ENCODE measurements around the gene PICALM.

DNA sequence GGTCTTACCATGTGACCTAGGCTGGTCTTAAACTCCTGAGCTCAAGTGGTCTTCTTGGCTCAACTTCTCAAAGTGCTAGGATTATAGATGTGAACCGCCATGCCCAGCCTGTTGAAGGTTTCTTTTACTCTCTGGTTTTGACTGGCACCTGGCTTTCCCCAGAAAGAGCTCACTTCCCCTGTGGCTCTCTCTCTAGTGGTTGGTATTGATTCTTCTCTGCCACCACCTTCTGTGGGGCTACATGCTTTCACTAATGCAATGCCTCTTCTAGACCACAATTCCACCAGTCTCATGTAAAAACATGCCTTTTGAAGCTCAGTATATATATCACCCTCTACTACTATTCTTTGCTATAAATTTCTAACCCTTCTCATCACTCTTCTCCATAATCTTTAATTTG, 146.5 kb downstream of the PICALM start:
- TF ChIP-seq, protein P1, sequence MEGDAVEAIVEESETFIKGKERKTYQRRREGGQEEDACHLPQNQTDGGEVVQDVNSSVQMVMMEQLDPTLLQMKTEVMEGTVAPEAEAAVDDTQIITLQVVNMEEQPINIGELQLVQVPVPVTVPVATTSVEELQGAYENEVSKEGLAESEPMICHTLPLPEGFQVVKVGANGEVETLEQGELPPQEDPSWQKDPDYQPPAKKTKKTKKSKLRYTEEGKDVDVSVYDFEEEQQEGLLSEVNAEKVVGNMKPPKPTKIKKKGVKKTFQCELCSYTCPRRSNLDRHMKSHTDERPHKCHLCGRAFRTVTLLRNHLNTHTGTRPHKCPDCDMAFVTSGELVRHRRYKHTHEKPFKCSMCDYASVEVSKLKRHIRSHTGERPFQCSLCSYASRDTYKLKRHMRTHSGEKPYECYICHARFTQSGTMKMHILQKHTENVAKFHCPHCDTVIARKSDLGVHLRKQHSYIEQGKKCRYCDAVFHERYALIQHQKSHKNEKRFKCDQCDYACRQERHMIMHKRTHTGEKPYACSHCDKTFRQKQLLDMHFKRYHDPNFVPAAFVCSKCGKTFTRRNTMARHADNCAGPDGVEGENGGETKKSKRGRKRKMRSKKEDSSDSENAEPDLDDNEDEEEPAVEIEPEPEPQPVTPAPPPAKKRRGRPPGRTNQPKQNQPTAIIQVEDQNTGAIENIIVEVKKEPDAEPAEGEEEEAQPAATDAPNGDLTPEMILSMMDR (IDR thresholded peaks at IDR 0.05): no peak
- TF ChIP-seq POLR2A (IDR thresholded peaks at IDR 0.05) (no peak), EP300 (IDR thresholded peaks at IDR 0.05) (no peak)

All from tibial nerve (tissue), 4 donors.